IMR-90 (cell line): ENCODE measurements around the gene PARD3. TPM values are rescaled to one million over a fixed set of nuclear protein-coding genes. Genes with fewer than 3 reads are reported as not detected.

Source experiments
- ATAC-seq: fragments of 200-7000 bp; cut with Tn5 transposase; 2 replicates; pipeline ENCODE4 v1.9.1; 2020; ENCODE audit warnings: low read depth, mild to moderate bottlenecking, moderate library complexity
- BruUV-seq: library from RNA; stranded (reverse); fragments of 400-500 nt; replicated peaks from 2 replicates; lab custom pipeline; 2021; lab: Mats Ljungman, UMichigan
- CTCF ChIA-PET: fragments of 300-600 bp; formaldehyde crosslinking; extraction: SDS; loops from one replicate; lab custom pipeline; 2021; ENCODE audit warnings: antibody characterized with exemption; lab: Yijun Ruan, JAX
- POLR2A ChIA-PET: fragments of 300-600 bp; sonication (Branson Sonifier 250); formaldehyde crosslinking; loops from one replicate; lab custom pipeline; 2022; ENCODE audit warnings: antibody characterized with exemption; ENCODE audit not compliant: unreplicated experiment; lab: Charles Lee
- DNase-seq: peaks from one replicate; pipeline ENCODE4 v3.0.0; 2013
- H2AFZ ChIP-seq: replicated peaks from 2 replicates; pipeline ENCODE3; 2013; ENCODE audit warnings: low read length, mild to moderate bottlenecking; ENCODE audit not compliant: poor library complexity
- H2AK5ac ChIP-seq: 2 replicates; pipeline ENCODE4 v1.6.1; 2013; ENCODE audit warnings: low read depth, low read length, inconsistent platforms
- H2AK9ac ChIP-seq: replicated peaks from 2 replicates; pipeline ENCODE3; 2013; ENCODE audit warnings: mild to moderate bottlenecking, low read depth, low read length, moderate library complexity; ENCODE audit not compliant: poor library complexity
- H2BK120ac ChIP-seq: 2 replicates; pipeline ENCODE4 v1.6.1; 2013; ENCODE audit warnings: low read depth, low read length, inconsistent platforms
- H2BK15ac ChIP-seq: 3 replicates; pipeline ENCODE4 v1.6.1; 2013; ENCODE audit warnings: low read depth, low read length, inconsistent platforms
- H2BK20ac ChIP-seq: 2 replicates; pipeline ENCODE4 v1.6.1; 2013; ENCODE audit warnings: low read depth, mild to moderate bottlenecking, inconsistent platforms, low read length, moderate library complexity
- H2BK5ac ChIP-seq: 2 replicates; pipeline ENCODE4 v1.6.1; 2013; ENCODE audit warnings: mild to moderate bottlenecking, low read depth, low read length, inconsistent platforms; ENCODE audit not compliant: poor library complexity, severe bottlenecking
- H3K14ac ChIP-seq: replicated peaks from 2 replicates; pipeline ENCODE4 v1.6.1; 2013; ENCODE audit warnings: low read depth, low read length, inconsistent platforms
- H3K18ac ChIP-seq: 2 replicates; pipeline ENCODE4 v1.6.1; 2013; ENCODE audit warnings: low read depth, low read length, control low read depth
- H3K23ac ChIP-seq: 2 replicates; pipeline ENCODE4 v1.6.1; 2013; ENCODE audit warnings: low read depth, low read length, inconsistent platforms
- H3K27ac ChIP-seq: 2 replicates; pipeline ENCODE4 v1.5.1; 2013; ENCODE audit warnings: mild to moderate bottlenecking, control low read depth, low read length; ENCODE audit not compliant: insufficient read depth
- H3K27me3 ChIP-seq: 2 replicates; pipeline ENCODE4 v1.6.1; 2013; ENCODE audit warnings: low read length; ENCODE audit not compliant: control insufficient read depth, insufficient read depth
- H3K36me3 ChIP-seq: 2 replicates; pipeline ENCODE4 v1.6.1; 2013; ENCODE audit warnings: low read length, mixed read lengths; ENCODE audit not compliant: control insufficient read depth, insufficient read depth
- H3K4ac ChIP-seq: 2 replicates; pipeline ENCODE4 v1.6.1; 2013; ENCODE audit warnings: low read depth, low read length, inconsistent platforms
- H3K4me1 ChIP-seq: 2 replicates; pipeline ENCODE4 v1.6.1; 2013; ENCODE audit warnings: low read length, mixed read lengths; ENCODE audit not compliant: control insufficient read depth, insufficient read depth
- H3K4me2 ChIP-seq: 2 replicates; pipeline ENCODE4 v1.6.1; 2013; ENCODE audit warnings: low read depth, mild to moderate bottlenecking, control low read depth, low read length, moderate library complexity
- H3K4me3 ChIP-seq: 2 replicates; pipeline ENCODE4 v1.5.1; 2013; ENCODE audit warnings: low read depth, mild to moderate bottlenecking, control low read depth, low read length, moderate library complexity; ENCODE audit not compliant: insufficient read depth
- H3K56ac ChIP-seq: 2 replicates; pipeline ENCODE4 v1.6.1; 2013; ENCODE audit warnings: low read length, inconsistent platforms; ENCODE audit not compliant: insufficient read depth; ENCODE audit errors: extremely low read depth
- H3K79me1 ChIP-seq, 2 experiments: 2 replicates each; pipeline ENCODE4 v1.6.1; 2013; ENCODE audit warnings: low read length in 2 of 2, inconsistent platforms in 1 of 2, low read depth in 1 of 2
- H3K9ac ChIP-seq: 2 replicates; pipeline ENCODE4 v1.6.1; 2013; ENCODE audit warnings: low read depth, low read length, control low read depth
- H3K9me1 ChIP-seq: 2 replicates; pipeline ENCODE4 v1.6.1; 2013; ENCODE audit warnings: low read length, inconsistent platforms; ENCODE audit not compliant: insufficient read depth
- H3K9me3 ChIP-seq: 2 replicates; pipeline ENCODE4 v1.6.1; 2013; ENCODE audit warnings: low read length; ENCODE audit not compliant: control insufficient read depth, insufficient read depth
- H4K20me1 ChIP-seq: 2 replicates; pipeline ENCODE4 v1.6.1; 2013; ENCODE audit warnings: low read length, inconsistent platforms; ENCODE audit not compliant: insufficient read depth
- H4K5ac ChIP-seq: 2 replicates; pipeline ENCODE4 v1.6.1; 2013; ENCODE audit warnings: mild to moderate bottlenecking, low read depth, low read length, control low read depth
- H4K8ac ChIP-seq, 2 experiments: 2 replicates each; pipeline ENCODE4 v1.6.1; 2013; ENCODE audit warnings: low read depth in 2 of 2, low read length in 2 of 2, control low read depth in 1 of 2, inconsistent platforms in 1 of 2
- H4K91ac ChIP-seq: 2 replicates; pipeline ENCODE4 v1.6.1; 2013; ENCODE audit warnings: low read depth, low read length, inconsistent platforms; ENCODE audit not compliant: insufficient read depth
- FOS ChIP-seq: fragments of 150-350 bp; IDR thresholded peaks from 2 replicates; pipeline ENCODE4 v1.6.1; 2016; ENCODE audit warnings: low read depth, low read length
- RAD21 ChIP-seq: IDR thresholded peaks from 2 replicates; pipeline ENCODE4 v1.6.1; 2012; ENCODE audit warnings: low read length, improper control_type of control experiment
- WGBS, 2 experiments: methylation state at CpG; one replicate each; pipeline versions ENCODE4 v1.1.5 to v1.1.7; 2013; ENCODE audit warnings: missing lambda C conversion rate in 2 of 2; ENCODE audit not compliant: insufficient read length in 1 of 2; ENCODE audit errors: extremely low coverage in 2 of 2; 5-methylcytosine and 5-hydroxymethylcytosine counted together
- dilution Hi-C: fragments of 300-500 bp; cut with HindIII; formaldehyde crosslinking; loops from one replicate; pipeline ENCODE4 v1.14.3; 2018; ENCODE audit warnings: low sequenced_read_pairs; ENCODE audit not compliant: unreplicated experiment
- in situ Hi-C: fragments of 300-500 bp; cut with MboI; formaldehyde crosslinking; loops from 3 replicates; pipeline ENCODE4 v1.14.3; 2019; ENCODE audit warnings: low sequenced_read_pairs, inconsistent platforms, mixed read lengths
- intact Hi-C: fragments of 100-400 bp; cut with micrococcal nuclease; formaldehyde crosslinking; loops from 2 replicates; pipeline ENCODE4 v1.10.0; 2022
- polyA plus RNA-seq, 3 experiments: library from polyadenylated mRNA; depleted of rRNA; stranded (reverse); fragments of >200 nt; gene quantifications; 2 replicates each; pipeline ENCODE4 v1.2.3, GENCODE V29; 2012; ENCODE audit warnings: low replicate concordance in 1 of 3
- total RNA-seq: library from RNA; depleted of rRNA; stranded (reverse); fragments of >200 nt; gene quantifications from 2 replicates; pipeline ENCODE4 v1.2.3, GENCODE V29; 2012

Gene PARD3
- total and polyA plus RNA-seq, 2 of the 4 experiments (the other 2 are of a cell fraction), result 14.6 to 37.5 TPM

DNA sequence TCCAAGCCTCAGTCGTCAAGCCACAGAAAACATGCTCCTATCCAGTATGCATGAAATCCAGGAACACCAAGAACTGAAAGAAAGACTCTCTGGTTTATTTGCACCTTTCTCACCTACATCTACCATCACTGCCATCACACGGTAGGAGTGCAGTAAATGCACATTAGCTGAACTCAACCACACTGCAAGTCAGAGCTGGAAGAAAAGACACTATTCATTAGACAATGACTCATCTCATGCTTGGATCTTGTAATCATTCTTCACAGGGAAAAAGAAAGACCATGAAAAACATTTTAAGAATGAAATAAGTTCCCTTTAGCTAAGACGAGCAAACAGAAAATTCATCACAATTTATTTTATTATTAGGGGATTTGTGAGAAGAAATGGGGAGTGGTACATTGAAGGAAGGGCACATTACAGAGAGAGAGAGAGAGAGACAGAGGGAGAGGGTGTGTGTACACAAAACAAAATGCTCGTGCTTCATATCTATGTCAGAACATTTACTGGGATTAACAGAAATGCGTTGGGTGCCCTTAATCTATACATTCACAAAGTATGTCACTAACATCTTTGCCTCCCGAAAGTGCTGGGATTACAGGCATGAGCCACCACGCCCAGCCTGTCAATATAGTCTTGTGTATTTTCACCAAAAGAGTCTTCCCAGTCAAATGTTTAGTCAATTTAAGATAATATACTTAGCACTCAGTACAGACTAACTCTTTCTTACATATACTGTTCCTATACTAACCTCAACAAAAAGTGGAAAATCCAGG is 324.9 kb downstream of the PARD3 start:
- H3K56ac ChIP-seq, result no peak overlapping the region
- no peaks in the 10 kb centered on the region; the same call in 1 of the 2 replicates for H4K20me1 ChIP-seq
- DNase-seq, result peak; percentile 64
- H3K4me3 ChIP-seq, result no peak overlapping the region
- no peak overlapping the region for H3K18ac ChIP-seq
- no peak overlapping the region for H2BK5ac ChIP-seq
- no peaks in the 10 kb centered on the region for H3K27me3 ChIP-seq
- no peak overlapping the region for H3K14ac ChIP-seq
- no peak overlapping the region for H3K23ac ChIP-seq
- TF ChIP-seq RAD21, result no peak
- TF ChIP-seq FOS, result peak; percentile 23; the same call in 1 of the 2 replicates
- intact Hi-C loops (no loop called here), dilution Hi-C loops (no loop called here), in situ Hi-C loops (no loop called here)
- peak overlapping the region; percentile 26; the same call in 1 of the 2 replicates for H3K4me2 ChIP-seq
- H3K27ac ChIP-seq, result no peak overlapping the region
- peaks cover 6% of the 10 kb centered on the region for H3K9me1 ChIP-seq
- H4K91ac ChIP-seq, result no peak overlapping the region
- CTCF ChIA-PET, result no interaction called here
- no peak overlapping the region for H4K8ac ChIP-seq
- H4K5ac ChIP-seq, result no peak overlapping the region
- no peak overlapping the region for H2AFZ ChIP-seq
- no peaks in the 10 kb centered on the region; the same call in 1 of the 2 replicates for H3K4me1 ChIP-seq
- H3K9me3 ChIP-seq, result no peaks in the 10 kb centered on the region
- POLR2A ChIA-PET, result no interaction called here
- no peaks in the 10 kb centered on the region for H3K36me3 ChIP-seq
- no peak overlapping the region for H2BK20ac ChIP-seq
- no peak overlapping the region for H2AK9ac ChIP-seq
- no peak overlapping the region for H3K4ac ChIP-seq
- H3K79me1 ChIP-seq, result peaks cover 0 to 3% of the 10 kb centered on the region in 2 experiments; a peak in 2 of 4 replicates
- ATAC-seq, result peak; percentile 85
- no peak overlapping the region for H2BK120ac ChIP-seq
- H2BK15ac ChIP-seq, result no peak overlapping the region
- H3K9ac ChIP-seq, result no peak overlapping the region
- no peak overlapping the region for H2AK5ac ChIP-seq
- no CpG with 5 or more reads among the region's 7 CpGs for whole genome bisulfite sequencing, 2 experiments
- no TSS peak for BruUV-seq
